ENCODE results near the gene MS4A15.

- TF ChIP-seq FOS (IDR thresholded peaks at IDR 0.05; ENCODE audit: borderline replicate concordance, extremely low read depth, insufficient read length) (no peak), SIX5 (IDR thresholded peaks at IDR 0.05; ENCODE audit: low read depth, low read length, severe bottlenecking) (no peak), ZBTB33 (IDR thresholded peaks at IDR 0.05) (no peak), POLR2A (IDR thresholded peaks at IDR 0.05; ENCODE audit: low read depth, low read length) (no peak), CTCF (IDR thresholded peaks at IDR 0.05 in 2 of 3, conservative IDR thresholded peaks at IDR 0.05 in 1 of 3; ENCODE audit: control insufficient read depth in 2 of 3, extremely low read depth in 1 of 3, insufficient read depth in 1 of 3, low read depth in 3 of 3, low read length in 3 of 3) (no peak), MXI1 (IDR thresholded peaks at IDR 0.05; ENCODE audit: low read depth, low read length) (no peak), FOXK2 (IDR thresholded peaks at IDR 0.05) (no peak), NKRF (conservative IDR thresholded peaks at IDR 0.05) (no peak), POLR2AphosphoS5 (IDR thresholded peaks at IDR 0.05; ENCODE audit: low read length) (no peak)
These were observed 26.4 kb downstream of the MS4A15 start for GRCh38 chr11:60783141-60783484.

Measured in GM12878 (cell line).